HEK293 (cell line): ENCODE results near the gene SLC26A8.
"Not testable (repeated sequence)": the region's sequence is repeated elsewhere in the genome, so short reads cannot be mapped to it uniquely, and the experiment has no call there.

Experiments
- RBAK ChIP-seq: fragments of 450-650 bp; formaldehyde crosslinking; IDR thresholded peaks from 2 replicates; pipeline ENCODE4 v1.5.1; 2016; ENCODE audit warnings: missing biosample characterization, missing genetic modification characterization
- ZBTB48 ChIP-seq: fragments of 450-650 bp; formaldehyde crosslinking; IDR thresholded peaks from 2 replicates; pipeline ENCODE4 v1.5.1; 2016; ENCODE audit warnings: missing biosample characterization, missing genetic modification characterization

GRCh38 chr6:35988047-35988446 lies 36.4 kb downstream of the SLC26A8 start:
- not testable (repeated sequence) for TF ChIP-seq ZBTB48, RBAK (tag by site-specific recombination)
